A673 (cell line): Measurements from ENCODE around the gene TBPL1.

Source experiments
- EZH2 ChIP-seq: fragments of 200-600 bp; sonication (generic); IDR thresholded peaks from 2 replicates; pipeline ENCODE4 v1.6.1; 2017; ENCODE audit warnings: borderline replicate concordance, low read depth, mild to moderate bottlenecking, mixed read lengths, antibody characterized with exemption, low read length; ENCODE audit not compliant: poor library complexity, severe bottlenecking
- TF ChIP-seq, protein P1 (sequence below): fragments of 300-800, 200-600 bp; sonication (generic); conservative IDR thresholded peaks from 2 replicates; pipeline ENCODE4 v1.5.1; 2017; ENCODE audit warnings: low read depth, mild to moderate bottlenecking, antibody characterized with exemption, low read length, moderate library complexity, mixed read lengths

DNA sequence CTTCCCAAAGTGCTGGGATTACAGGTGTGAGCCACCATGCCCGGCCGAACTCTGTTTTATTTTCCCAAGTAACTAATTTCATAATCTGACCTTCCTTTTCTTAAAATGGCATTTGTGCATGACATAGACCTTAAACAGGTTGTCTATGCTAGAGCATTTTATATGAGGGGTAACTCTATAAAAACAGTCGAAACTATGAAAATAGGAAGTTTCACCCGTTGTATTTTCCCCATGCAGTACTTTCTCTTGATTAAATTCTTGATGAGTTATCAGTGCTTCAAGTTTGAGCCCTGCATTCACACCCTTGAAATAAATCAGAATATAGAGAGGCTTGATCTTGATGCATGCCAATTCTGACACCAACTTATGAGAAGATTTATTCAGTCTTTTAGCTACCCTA, 11.7 kb downstream of the TBPL1 start:
- TF ChIP-seq, protein P1, sequence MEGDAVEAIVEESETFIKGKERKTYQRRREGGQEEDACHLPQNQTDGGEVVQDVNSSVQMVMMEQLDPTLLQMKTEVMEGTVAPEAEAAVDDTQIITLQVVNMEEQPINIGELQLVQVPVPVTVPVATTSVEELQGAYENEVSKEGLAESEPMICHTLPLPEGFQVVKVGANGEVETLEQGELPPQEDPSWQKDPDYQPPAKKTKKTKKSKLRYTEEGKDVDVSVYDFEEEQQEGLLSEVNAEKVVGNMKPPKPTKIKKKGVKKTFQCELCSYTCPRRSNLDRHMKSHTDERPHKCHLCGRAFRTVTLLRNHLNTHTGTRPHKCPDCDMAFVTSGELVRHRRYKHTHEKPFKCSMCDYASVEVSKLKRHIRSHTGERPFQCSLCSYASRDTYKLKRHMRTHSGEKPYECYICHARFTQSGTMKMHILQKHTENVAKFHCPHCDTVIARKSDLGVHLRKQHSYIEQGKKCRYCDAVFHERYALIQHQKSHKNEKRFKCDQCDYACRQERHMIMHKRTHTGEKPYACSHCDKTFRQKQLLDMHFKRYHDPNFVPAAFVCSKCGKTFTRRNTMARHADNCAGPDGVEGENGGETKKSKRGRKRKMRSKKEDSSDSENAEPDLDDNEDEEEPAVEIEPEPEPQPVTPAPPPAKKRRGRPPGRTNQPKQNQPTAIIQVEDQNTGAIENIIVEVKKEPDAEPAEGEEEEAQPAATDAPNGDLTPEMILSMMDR, result no peak
- TF ChIP-seq EZH2, result no peak
